HG03060 (cell line): ENCODE results near the gene CDC40.
A peak's percentile ranks its signal among the peaks of the same experiment; 100 is the strongest.

Source experiments
- ATAC-seq: cut with Tn5 transposase; IDR thresholded peaks from one replicate; pipeline ENCODE4 v1.9.1; 2021; ENCODE audit warnings: low read depth, moderate number of reproducible peaks; ENCODE audit not compliant: unreplicated experiment

CDC40 gene

GRCh38 chr6:110180228-110181008 lies at the start of gene CDC40:
TSS of gene CDC40 (plus strand) at chr6:110180427. CDS start at chr6:110180445, 18 bp downstream.
- peak; percentile 30 for ATAC-seq

DNA sequence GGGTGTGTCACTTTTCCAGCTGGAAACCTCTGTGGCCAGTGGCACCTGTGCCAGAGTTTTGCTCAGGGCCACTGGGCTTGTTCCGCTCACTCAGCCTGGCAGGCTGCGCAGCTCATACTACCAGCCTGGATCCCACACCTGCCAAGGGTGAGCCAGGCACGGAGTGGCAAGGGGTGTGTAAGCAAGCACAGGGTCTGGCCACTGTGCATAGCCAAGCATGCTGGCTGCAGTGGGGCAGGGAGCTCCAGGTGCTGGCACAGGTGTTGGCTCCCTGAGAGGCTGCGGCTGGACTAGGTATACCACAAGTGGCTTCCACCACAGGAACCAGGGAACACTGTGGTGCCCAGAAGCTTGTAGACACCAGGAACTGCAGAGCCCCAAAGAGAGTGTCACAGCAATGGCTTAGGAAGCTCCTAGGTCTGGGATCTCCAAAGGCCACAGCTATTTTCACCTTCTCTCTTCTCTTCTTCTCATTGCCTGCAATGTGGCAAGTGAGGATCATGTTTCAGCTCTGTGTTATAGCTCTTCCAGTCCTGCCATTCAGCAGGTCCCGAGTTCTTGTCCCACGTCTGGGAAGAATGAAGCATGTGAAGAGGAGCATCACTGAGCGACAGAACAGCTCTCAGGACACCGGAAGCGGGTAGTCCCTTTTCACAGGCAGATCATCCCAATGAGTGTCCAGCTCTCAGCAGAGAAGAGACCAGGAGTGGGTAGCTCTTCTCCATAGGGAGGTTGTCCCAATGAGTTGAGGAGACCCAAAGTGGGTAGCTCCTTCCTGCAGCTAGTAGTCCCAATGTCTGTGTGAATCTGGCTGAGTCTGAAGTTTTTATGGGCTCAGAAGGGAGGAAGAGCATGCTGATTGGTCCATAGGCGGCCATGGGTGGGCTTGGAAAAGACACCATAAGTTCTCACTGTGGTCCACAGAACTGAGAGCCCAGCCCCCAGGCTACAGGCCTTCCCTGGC lies 42.0 kb upstream of the CDC40 start:
- no peak for ATAC-seq

DNA sequence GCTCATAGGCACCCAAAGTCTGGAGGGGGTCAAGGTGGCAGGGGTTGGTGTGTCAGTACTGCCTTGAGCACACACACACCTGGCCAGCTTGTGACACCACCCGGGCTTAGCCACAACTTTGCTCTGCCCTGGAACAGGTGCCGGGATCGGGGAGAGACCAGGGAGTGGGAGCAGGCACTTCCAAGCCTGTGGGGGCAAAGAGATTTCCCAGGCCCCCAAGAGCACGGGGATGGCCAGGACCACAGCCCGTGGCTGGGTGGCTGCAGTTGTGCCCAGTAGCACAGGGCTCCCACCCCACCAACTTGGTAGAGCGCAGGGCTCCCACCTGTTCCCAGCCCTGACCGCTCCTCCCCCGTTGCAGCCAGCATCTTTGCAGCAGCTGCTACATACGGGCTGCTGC lies 41.2 kb upstream of the CDC40 start:
- no peak for ATAC-seq

DNA sequence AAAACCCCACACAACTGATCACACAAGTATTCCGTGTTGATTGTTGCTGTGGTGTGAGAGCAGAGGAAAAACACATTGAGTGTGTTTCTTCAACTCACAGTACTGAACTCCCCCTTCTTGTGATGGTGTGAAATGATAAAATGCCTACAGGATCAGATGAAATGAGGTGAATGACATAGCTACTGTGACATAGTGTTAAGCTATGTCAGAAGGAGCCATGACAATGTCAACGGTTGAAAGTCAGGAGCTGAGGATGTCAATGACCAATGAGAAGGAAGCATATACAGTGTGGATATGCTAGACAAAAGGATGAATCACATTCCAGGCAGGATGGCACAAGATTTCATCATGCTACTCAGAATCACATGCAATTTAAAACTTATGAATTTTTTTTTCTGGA lies 39.6 kb upstream of the CDC40 start:
- ATAC-seq, result no peak

DNA sequence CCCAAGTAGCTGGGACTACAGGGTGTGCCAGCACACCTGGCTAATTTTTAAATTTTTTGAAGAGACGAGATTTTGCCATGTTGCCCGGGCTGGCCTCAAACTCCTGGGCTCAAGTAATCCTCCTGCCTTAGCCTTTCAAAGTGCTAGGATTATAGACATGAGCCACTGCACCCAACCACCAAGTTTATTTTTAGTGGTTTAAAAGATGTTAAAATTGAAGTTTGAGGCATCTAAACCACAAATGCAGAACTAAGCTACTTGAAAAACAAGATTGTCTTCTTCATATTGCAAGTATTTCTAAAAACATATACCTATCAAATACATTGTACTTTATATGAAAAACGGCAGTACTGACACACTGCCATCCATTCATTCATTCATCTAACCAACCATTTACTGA lies 32.4 kb upstream of the CDC40 start:
- no peak for ATAC-seq

- ATAC-seq, result no peak
These were observed 21.7 kb upstream of the CDC40 start for GRCh38 chr6:110158479-110158878.

DNA sequence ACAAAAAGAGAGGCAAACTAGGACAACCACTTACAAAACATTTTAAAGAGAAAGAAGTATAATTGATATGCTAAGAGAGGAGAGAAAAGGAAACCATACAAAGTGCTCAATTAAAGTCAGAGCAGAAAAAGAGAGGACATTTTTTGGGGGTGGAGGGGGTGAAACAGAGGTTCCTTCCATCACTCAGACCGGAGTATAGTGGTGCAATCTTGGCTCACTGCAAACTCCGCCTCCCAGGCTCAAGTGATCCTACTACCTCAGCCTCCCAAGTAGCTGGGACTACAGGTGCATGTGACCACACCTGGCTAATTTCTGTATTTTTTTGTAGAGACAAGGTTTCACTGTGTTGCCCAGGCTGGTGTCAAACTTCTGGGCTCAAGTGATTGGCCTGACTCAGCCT lies 10.1 kb upstream of the CDC40 start:
- ATAC-seq, result no peak

- ATAC-seq, result no peak
These were observed 6.6 kb upstream of the CDC40 start for GRCh38 chr6:110173506-110174132.

DNA sequence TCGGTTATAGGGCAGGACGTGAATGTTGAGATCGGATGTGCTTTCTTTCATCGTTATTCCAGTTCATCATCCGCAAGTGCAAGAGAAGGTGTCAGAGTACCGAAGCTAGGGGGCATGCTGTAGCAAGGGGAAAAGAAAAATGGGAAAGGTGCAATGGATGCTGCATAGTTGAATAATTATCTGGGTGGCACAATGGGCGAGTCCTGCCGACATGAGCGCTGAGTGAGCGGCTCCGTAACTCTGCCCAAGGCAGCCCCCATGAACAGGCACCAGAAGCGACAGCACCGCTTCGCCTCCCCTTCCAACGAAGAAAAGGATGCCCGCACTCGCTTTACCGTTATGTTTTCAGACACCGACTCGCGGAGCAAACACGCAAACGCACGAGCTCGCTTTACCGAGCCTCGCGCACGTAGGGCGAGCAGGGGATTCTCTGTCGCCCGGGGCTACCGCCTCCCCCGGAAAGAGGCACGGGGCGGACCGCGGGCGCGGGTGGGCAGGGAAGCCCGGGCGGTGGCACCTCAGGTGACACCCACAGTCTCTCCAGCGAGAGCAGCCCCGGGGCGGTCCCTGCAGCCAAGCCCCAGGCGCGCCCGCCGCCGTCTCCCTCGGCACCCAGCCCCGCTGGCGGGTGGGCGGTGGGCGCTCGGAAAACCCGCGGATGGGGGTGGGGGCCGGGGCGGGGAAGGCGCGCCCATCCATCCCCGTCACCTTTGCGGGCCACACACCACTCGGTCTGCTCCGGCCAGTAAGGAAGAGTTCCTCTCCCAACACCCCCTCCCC lies 1.4 kb upstream of the CDC40 start:
- ATAC-seq, result no peak

DNA sequence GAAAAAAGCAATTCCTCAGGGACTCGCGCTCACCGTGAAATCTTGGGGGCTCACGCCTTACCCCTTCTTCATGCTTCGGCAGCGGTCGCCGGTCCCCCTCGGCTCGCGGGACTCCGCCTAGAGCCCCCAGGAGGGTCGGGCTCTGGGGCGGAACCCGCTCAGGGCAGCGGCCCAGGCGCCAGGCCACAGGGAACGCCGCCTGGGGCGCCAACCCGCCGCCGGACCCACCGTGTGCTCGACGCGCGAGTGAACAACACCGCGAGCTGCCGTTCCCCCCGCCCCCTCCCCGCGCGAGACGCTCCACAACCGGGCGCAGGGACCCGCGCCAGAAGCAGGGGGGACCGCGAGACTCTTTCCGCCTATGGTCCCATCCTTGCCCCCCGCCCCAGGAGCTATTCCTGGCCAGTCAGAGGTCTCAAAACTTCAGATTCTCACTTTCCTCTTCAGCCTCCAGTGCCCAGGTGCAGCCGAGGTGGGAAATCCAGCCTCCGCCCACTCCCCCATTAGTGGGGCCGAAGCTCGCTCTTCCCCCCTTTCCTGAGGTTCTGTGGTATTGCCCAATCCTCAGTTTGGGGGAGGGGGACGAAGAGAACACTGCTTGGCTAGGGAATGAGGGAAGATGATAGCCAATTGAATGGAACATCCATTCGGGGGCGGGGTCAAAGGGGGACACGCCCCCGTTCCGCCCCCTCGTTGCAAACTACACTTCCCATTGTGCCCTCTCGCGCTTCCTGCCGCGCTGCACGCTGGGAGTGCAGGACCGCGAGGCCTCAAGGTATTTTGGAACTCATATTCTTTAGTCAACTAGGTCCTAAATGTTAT lies 610 bp upstream of the CDC40 start, which contains the start of gene WASF1:
TSS of gene WASF1 (minus strand) at position 265 of the 822 bp plus-strand sequence. CDS start 52,069 bp downstream, outside the sequence.
- peak; percentile 80 for ATAC-seq

- no peak for ATAC-seq
These were observed 1.2 kb downstream of the CDC40 start for GRCh38 chr6:110181131-110182030.

GRCh38 chr6:110183292-110183885 lies 3.2 kb downstream of the CDC40 start:
- ATAC-seq, result no peak

- no peak for ATAC-seq
These were observed 5.7 kb downstream of the CDC40 start for GRCh38 chr6:110185879-110186278.

DNA sequence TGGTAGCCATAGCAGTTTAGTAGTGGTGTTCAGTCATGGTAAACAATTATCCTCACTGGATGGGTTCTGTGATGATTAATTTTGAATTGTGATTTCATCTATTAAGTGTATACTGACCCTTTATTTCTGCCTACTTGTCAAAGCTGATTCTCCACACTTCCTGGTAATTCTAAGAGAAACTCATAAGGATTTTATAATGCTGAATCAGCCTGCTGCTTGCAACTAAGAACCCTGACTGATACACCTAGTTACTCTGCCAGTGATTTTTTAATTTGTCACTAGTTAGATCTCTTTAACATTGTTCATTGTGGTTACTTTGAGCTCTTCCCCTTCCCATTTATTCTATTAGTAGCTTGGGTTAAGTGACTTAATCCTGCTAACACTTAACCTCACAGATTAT lies 8.6 kb downstream of the CDC40 start:
- ATAC-seq, result no peak

DNA sequence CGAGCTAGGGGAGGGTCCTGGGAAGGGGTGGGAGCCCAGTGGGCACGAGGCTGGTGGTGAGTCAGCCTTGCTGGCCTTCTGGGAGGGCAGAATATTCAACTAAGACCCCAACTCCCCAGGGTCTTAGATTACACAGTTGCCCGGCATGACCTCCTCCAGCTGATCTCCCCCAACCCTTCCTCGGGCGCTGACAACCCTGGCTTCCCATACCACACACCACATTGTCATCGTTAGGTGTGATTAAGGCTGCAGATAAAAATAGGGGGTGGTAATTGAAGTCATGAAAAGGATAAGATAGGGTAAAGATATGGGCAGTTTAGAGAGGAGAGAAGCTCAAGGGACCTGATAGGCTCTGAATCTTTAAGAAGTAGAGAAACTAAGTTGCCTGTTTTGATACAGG lies 10.5 kb downstream of the CDC40 start:
- ATAC-seq, result no peak

DNA sequence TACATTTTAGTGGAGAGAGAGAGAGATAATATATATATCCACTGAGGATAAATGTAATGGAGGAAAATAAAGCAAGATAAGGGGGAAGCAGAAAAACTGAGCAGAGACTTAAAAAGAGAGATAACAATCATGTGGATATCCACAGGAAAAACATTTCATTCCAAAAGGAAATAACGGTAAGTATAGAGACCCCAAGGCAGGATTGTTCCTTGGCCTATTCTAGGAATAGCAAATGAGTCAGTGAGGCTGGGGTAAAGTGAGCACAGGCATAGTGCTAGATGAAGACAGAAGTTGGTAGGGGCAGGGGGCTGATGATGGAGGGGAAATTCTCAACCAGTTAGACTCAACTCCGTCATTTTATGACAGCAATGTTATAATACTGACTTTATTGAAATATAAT lies 11.2 kb downstream of the CDC40 start:
- ATAC-seq, result no peak

- ATAC-seq, result no peak
These were observed 15.4 kb downstream of the CDC40 start for GRCh38 chr6:110195639-110196038.

- ATAC-seq, result no peak
These were observed 16.6 kb downstream of the CDC40 start for GRCh38 chr6:110196874-110197273.
